Activated effector memory CD4-positive, alpha-beta T cell treated with Interleukin-2 at 50 U/mL for 16 hours (primary cell): ENCODE results near the gene CYGB.

Experiments used
- DNase-seq: peaks from one replicate; pipeline ENCODE4 v3.0.0-alpha.2; 2020

Gene CYGB

GRCh38 chr17:76549215-76549518 lies 11.7 kb upstream of the CYGB start:
- DNase-seq = no peak

DNA sequence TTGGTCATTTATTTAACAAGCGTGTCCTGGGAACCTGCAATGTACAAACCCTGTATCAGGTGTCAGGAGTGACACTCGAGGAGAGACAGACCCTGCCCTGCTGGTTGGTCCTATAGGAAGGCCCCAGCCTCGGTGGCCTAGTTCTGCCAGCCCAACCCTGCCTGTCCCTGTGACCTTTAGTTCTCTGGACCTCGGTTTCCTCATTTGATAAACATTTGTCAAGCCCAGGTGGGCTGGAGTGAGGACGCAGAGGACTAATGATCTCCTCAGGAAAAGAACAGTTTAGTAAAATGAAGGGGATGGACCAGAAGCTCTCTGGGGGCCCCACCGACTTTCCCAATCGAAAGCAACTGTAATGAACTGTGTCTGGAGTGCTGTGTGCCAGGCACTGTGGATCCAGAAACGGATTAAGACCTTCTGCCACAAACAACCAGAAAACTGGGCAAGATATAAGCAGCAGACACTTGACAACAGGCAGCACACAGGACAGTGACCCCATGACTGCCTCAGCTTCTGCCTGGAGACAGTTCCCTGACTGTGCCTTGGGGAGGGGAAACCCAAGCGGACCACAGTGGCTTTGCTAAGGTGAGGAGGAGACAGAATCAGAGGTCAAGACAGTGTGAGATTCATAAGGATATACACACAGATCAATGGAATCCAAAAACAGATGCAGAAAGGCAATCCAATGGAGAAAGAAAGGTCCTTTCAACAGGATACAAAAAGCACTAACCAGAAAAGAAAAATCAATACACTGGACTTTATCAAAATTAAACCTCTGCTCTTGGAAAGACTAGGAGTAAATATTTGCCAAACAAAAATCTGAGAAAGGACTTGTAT lies 11.1 kb upstream of the CYGB start:
- no peak for DNase-seq

DNA sequence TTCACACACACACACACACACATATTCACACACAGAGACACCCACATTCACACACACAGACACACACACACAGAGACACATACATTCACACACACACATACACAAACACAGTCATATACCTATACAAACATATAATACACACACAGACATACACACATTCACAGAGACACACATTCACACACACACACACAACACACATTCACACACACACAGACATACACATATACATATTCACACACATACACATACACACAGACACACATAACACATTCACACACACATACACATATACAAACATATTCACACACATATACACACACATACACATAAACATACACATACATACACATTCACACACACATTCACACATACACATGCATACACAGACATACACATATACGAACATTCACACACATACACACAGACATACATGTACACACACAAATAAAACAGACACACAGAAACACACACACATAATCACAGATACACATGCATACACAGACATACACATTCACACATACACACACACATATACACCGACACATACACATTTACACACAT lies 10.2 kb upstream of the CYGB start:
- DNase-seq = no peak

DNA sequence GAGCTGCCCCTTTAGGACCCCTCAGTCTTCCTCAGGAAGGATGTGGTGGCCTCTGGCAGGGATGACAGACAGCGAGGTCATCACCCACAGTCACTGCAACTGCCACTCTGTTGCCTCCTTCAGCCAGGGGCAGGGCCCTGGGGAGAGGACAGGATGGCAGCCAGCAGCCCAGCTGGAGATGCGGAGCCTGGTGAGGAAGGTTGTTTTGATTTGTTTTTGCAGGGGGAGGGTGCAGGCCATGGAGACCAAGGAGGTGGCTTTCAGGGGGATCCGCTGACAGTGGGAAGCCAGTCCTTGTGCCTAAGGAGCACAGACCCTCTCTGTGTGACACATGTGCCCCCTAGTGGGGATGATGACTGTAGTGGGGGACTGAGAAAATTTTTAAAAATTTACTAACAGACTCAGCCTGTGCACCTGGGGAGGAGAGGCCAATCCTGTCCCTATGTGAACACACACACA lies 9.7 kb upstream of the CYGB start:
- no peak for DNase-seq

- DNase-seq = no peak
Measured at GRCh38 chr17:76546556-76547182, 9.2 kb upstream of the CYGB start.

- DNase-seq = no peak
Measured at GRCh38 chr17:76545918-76546555, 8.5 kb upstream of the CYGB start.

DNA sequence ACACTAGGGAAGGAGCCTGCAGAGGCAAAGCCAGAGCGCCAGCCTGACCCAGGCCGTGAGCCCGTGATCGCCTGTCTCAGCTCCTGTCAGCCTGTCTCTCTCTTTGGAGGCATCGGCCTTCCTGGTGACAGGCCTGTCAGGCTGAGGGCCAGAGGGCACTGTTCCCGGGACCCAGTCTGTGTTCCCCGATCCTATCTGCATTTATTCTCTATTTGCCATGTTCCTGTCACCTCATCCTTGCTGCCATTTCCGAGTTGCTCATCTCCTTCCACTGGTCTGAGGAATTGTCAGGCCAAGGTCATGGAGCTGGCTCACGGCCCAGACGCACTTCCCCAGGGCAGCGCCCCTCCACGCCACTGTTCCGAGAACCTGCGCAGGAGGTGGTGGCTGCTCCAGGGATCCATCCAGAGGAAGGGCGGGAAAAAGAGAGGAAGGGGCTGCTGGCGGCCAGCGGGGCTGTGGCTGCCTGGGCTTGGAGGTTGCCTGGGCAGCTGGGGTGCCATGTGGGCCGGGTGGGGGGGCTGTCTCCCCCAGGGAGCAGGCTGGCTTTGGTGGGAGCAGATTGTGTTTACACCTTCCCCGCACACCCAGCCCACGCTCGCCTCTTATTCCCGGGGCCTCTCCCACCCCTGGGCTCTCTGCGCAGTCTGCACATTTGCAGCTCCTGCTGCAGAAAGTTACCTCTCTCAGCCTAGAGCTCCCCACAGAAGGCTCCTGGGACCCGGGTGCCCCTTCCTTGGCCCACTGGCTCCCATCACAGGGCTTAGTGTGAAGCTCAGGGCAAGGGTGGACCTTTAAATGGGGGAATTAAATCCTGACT lies 7.2 kb upstream of the CYGB start:
- DNase-seq = no peak

GRCh38 chr17:76543826-76544545 lies 6.5 kb upstream of the CYGB start:
- no peak for DNase-seq

- no peak for DNase-seq
Measured at GRCh38 chr17:76543482-76543825, 5.9 kb upstream of the CYGB start.

DNA sequence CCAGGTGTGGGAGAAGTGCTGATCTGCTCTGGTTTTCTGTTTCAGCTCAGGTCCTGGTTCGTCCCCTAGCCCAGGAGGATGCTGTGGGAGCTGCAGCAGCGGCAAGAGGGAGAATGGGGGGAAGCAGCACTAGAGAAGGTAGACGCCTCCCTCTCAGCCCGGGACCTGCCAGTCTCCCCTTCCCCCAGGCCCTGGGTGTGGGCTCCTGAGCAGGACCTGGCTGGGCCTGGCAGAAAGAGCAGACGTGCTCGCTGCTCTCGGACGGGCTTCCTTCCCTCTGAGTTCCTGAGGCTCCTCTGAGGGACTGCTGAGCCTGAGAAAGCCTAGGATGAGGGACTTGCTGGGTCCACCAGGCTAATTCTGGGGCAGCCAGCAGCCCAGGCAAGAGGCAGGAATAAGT lies 5.5 kb upstream of the CYGB start:
- DNase-seq = no peak

- no peak for DNase-seq
Measured at GRCh38 chr17:76542566-76542971, 5.1 kb upstream of the CYGB start.

DNA sequence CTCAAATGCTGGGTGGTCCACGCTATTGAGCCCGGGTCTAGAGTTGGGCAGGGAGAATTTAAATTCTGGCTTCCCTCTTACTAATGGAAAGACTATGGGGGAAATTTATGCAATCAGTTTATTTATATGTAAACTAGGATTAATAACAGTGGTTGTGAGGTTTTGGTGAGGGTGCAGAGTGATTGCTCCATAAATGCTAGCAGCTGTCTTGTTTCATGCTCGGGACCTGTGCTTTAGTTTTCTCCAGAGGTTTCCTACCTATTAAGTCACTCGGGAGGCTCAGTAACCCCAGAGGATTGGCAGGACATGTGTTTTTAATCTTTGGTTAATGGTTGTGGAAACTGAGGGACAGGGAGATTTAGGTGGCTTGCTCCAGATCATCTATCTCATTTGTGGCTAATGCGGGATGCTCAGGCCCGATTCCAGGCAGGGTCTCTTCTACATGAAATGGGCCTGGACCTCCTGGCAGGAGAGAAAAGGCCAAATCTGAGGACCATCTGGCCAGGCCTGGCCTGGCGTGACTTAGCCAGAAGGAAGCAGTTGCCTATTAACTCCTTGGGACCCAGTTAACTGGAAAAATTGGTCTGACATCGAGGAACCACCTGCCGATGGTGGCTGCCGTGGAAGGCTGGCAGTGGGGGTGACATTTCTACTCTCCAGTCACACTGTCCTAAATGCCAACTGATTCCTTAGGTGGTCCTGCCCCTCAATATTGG lies 4.4 kb upstream of the CYGB start:
- DNase-seq = no peak

DNA sequence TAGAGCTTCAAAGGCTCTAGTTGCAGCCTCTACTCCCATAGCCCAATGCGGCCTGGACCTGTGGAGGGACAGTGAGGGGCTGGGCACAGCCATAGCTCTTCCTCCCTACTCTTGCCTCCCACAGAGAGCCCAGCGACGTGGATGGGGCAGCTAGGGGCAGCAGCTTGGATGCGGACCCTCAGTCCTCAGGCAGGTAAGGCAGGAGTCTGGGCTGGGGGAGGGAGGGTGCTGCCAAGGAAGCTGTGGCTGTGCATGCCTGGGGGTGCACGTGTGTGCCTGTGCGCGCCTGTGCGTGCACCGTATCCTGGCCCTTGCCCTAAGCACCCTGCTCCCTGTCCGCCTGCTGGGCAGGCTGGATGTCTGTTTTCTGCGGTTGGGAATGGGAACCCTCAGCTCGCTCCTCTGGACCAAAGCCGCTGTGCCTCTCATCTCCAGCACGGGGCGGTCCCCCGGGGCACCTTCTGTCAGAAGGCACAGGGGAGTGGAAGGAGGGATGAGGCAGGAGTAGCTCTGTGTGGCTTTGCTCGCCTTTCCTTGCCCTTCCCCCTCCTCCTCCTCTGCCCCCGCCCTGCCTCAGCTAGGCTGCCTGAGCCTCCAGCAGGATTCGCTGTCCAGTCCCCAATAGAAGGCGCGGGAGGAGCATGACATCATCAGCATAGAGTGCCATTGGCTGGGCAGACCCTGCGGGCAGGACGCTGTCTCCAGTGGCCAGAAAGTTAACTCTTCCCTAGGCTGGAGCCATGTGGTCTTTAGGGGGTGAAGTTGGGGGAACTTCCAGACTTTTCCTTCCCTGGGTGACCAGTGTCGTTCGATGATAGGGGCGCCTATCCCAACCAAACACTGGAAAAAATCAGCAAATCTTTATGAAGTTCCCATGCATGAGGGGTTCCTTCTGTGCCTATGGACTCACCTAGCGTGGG lies 3.1 kb upstream of the CYGB start:
- no peak for DNase-seq

GRCh38 chr17:76539631-76540271 lies 2.2 kb upstream of the CYGB start, which contains the start of gene PRCD:
PRCD (plus strand) TSS chr17:76540044; CDS start chr17:76540142, 98 bp downstream.
- no peak for DNase-seq

GRCh38 chr17:76538941-76539570 lies 1.5 kb upstream of the CYGB start:
- DNase-seq = no peak

DNA sequence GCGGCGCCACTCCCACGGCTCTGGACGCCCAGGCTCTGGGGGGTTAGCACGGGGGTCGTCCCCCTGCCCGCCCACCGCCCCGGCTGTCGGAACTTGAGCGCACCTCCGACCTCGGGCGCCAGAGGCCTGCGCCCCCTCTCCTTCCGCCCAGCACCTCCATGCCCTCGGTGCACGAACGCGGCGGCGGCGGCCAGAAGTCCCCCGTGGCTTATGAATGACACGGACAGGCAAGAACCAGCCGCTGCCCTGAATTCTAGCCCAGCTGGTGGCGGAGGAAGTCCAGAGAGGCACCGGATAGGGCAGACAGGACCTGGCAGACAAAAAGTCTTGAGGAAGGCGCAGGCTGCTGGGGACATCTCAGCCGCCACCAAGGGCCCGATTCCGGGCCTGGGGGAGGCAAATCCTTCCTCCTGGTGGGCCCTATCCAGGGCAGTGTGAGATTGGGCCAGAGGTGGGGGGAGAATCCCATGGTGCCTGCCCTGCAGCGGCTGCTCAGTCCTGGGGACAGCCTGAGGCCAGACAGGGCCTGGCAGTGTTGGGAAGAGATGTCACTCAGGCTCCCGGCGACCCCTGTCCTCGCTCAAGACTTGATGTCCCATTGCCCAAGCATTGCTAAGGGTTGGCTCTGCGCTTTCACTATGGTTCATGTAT lies 897 bp upstream of the CYGB start:
- no peak for DNase-seq

DNA sequence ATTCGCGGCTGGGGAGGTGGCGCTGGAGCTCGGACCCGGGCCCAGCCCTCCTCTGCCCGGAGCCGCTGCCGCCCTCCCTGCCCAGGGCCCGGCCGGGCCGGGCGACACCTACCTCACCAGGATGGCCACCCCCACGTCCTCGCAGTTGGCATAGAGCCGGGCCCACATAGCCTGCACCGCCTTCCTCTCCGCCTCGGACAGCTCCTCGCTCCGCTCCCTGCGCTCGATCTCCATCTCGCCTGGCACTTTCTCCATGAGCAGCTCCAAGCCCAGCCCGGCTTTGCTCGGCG lies 276 bp downstream of the CYGB start:
- DNase-seq = no peak

- no peak for DNase-seq
Measured at GRCh38 chr17:76536511-76537287, 810 bp downstream of the CYGB start.
